22Rv1 (cell line): Measurements from ENCODE around the gene PTPRJ.

Source experiments
- H3K27ac ChIP-seq: fragments of 450-650 bp; 2 replicates; pipeline ENCODE4 v1.5.1; 2017
- CTCF ChIP-seq: fragments of 450-650 bp; IDR thresholded peaks from 2 replicates; pipeline ENCODE4 v1.5.1; 2017; ENCODE audit warnings: mild to moderate bottlenecking
- ZFX ChIP-seq: fragments of 450-650 bp; IDR thresholded peaks from 2 replicates; pipeline ENCODE4 v1.6.1; 2017; ENCODE audit warnings: antibody characterized with exemption, borderline replicate concordance

Gene PTPRJ

GRCh38 chr11:48029681-48030290, 49.4 kb downstream of the PTPRJ start:
- no peak for TF ChIP-seq ZFX
- no peak for TF ChIP-seq CTCF
- 0 out of 2 replicates have a peak overlapping the region, but pooled peaks have one; percentile 1 for H3K27ac ChIP-seq

GRCh38 chr11:48031602-48032001, 51.2 kb downstream of the PTPRJ start:
- no peak for TF ChIP-seq ZFX
- TF ChIP-seq CTCF = no peak
- H3K27ac ChIP-seq = no peak overlapping the region

- no peak overlapping the region for H3K27ac ChIP-seq
- TF ChIP-seq ZFX (no peak), CTCF (no peak)
Measured at GRCh38 chr11:48032721-48033120, 52.4 kb downstream of the PTPRJ start.

GRCh38 chr11:48033918-48034341, 53.6 kb downstream of the PTPRJ start:
- no peak for TF ChIP-seq CTCF
- TF ChIP-seq ZFX = no peak

GRCh38 chr11:48034926-48035871, 54.8 kb downstream of the PTPRJ start:
- TF ChIP-seq CTCF (no peak), ZFX (no peak)
- H3K27ac ChIP-seq = no peak overlapping the region

More at GRCh38 chr11:48033918-48034341, 53.6 kb downstream of the PTPRJ start:
- H3K27ac ChIP-seq = no peak overlapping the region

- no peak for TF ChIP-seq ZFX
- TF ChIP-seq CTCF = no peak
- no peak overlapping the region for H3K27ac ChIP-seq
Measured at GRCh38 chr11:48036011-48036410, 55.7 kb downstream of the PTPRJ start.

- no peak for TF ChIP-seq CTCF
- TF ChIP-seq ZFX = no peak
- no peak overlapping the region for H3K27ac ChIP-seq
Measured at GRCh38 chr11:48036466-48036865, 56.1 kb downstream of the PTPRJ start.
